Measurements from ENCODE around the gene EEF2.
"Not testable (repeated sequence)": the region's sequence is repeated elsewhere in the genome, so short reads cannot be mapped to it uniquely, and the experiment has no call there.

EEF2 gene

DNA sequence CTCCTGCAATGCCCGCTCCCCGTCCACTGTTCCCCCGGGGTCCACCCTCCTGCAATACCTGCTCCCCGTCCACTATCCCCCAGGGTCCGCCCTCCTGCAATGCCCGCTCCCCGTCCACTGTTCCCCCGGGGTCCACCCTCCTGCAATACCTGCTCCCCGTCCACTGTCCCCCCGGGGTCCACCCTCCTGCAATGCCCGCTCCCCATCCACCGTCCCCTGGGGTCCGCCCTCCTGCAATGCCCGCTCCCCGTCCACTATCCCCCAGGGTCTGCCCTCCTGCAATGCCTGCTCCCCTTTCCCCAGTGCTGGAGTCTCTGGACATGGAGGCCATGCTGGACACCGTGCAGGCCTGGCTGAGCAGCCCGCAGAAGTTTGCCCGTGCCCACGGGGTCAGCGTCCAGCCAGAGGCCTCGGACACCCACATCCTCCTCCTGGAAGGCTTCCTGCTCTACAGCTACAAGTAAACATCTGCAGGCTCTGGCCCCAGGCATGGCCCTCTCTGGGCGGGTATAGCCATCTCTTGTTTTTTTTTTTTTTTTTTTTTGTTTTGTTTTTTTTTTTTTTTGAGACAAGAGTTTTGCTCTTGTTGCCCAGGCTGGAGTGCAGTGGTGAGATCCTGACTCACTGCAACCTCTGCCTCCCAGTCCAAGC is 46.8 kb downstream of the EEF2 start:
- DNase-seq, result not testable (repeated sequence)

DNA sequence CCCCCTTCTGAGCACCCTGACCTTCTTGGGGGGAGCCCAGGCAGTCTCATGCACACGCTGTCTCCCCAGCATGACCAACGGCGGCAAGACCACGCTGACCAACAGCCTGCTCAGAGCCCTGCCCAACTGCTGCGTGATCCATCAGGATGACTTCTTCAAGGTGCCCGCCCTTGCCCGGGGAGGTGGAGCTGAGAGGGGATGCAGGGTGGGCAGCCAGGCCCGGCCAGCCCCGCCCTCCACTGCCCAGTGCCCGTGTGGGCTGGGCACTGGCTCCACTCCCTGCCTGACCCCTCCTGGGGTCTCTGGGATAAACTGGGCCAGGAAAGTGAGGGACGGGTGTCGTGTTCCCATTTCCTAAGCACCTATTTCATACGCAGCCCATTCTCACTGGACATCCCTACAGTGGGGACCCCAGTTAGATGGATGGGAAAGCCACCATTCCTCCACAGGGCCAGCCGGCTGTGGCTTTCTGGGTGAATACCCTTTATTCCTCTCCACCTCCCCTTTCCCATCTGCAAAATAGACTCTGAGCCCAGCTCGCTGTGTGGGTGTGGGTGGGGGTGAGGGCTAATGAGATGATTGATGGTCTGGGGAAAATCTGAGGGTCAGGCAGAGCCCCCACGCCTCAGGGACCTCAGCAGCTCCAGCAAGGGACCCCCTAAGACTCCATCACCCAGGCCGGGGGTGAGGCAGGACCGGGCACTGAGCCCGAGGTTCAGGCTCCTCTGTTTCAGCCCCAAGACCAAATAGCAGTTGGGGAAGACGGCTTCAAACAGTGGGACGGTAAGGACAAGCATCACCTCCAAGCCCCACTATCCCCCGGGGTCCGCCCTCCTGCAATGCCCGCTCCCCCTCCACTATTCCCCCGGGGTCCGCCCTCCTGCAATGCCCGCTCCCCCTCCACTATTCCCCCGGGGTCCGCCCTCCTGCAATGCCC is 48.5 kb downstream of the EEF2 start:
- no peak for DNase-seq

DNA sequence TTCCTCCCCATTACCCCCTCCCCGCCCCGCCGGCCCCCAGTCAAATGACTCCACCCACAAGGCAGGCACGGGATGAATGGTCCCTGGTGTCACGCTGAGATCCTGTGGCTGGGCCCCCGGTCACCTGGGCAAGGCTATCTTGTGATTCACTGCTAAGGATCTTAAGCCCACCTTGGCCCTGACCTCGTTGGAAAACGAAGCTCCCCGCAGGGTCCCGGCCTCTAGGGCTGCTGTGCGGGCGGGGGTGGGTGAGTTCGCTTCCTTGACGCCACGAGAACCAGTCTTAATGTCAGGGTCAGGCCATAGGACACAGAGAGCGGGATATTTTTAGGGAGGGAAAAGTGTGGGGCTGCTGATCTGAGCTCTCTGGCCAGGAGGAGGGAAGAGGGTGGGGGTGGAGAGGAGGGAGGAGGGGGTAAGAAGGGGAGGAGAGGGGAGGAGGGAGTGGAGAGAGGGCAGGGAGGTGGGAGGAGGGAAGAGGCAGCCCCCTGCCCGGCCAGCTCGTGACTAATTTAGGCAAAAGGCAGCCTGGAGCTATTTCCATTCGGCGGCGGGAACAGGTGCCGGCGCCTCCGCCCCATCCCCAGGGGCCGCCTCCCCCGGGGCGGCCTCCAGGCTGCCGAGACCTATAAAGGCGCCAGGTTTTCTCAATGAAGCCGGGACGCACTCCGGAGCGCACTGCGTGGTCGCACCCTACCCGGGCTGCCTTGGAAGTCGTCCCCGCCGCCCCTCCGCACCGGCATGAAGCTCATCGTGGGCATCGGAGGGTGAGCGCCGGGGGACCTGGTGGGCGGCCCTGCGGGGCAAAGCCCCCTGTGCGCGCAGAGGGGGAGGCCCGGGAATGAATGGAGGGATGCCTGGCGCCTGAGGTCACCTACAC is 52.1 kb downstream of the EEF2 start, which contains the start of gene NMRK2:
NMRK2 (plus strand) TSS at position 139 of the 880 bp plus-strand sequence; CDS start at position 742, 603 bp downstream.
- no peak for DNase-seq

DNA sequence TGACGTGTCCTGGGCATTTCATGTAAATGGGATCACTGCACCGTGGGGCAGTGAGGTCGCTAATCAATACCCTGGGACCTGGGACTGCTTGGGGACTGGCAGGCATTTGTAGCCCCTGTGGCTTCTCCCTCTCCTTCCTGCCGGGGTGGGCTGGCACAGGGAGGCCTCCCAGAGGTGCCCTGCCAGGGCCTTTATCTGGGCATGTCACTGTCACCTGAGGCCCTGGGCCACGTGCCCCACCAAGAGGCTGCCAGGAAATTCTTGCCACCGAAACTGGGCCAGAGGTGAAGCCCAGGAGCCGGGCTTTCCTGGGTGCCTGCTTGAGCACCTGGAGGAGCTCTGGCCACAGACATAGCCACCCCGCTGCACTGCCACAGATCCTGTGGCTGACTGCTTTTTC is 54.2 kb downstream of the EEF2 start:
- no peak for DNase-seq

Data from CD4-positive, alpha-beta T cell treated with Interleukin-17A for 1 hour (primary cell).